SU-DHL-6 (cell line): Measurements from ENCODE around the gene UBE2E3.

Experiments
- H2AFZ ChIP-seq: fragments of 200-600 bp; sonication (generic); 2 replicates; pipeline ENCODE4 v1.6.1; 2014; ENCODE audit warnings: low read depth, mild to moderate bottlenecking, moderate library complexity, mixed read lengths, antibody characterized with exemption, low read length; ENCODE audit not compliant: severe bottlenecking
- H3F3A ChIP-seq: fragments of 200-600 bp; shearing (Covaris generic); 2 replicates; pipeline ENCODE4 v1.6.0; 2016; ENCODE audit warnings: antibody characterized with exemption, mild to moderate bottlenecking; ENCODE audit not compliant: insufficient read depth
- H3K27ac ChIP-seq: fragments of 200-600 bp; sonication (generic); 2 replicates; pipeline ENCODE4 v1.5.1; 2016; ENCODE audit warnings: low read depth, mild to moderate bottlenecking, low read length, moderate library complexity, mixed read lengths
- H3K27me3 ChIP-seq: fragments of 200-600 bp; sonication (generic), shearing (Covaris generic); 2 replicates; pipeline ENCODE4 v1.6.0; 2014; ENCODE audit warnings: mild to moderate bottlenecking, low read length
- H3K36me3 ChIP-seq: fragments of 200-600 bp; sonication (generic); 2 replicates; pipeline ENCODE4 v1.6.1; 2014; ENCODE audit warnings: mild to moderate bottlenecking, low read length, mixed read lengths
- H3K4me2 ChIP-seq: fragments of 300-600, 200-600 bp; shearing (Covaris generic), sonication (generic); 2 replicates; pipeline ENCODE4 v1.6.0; 2014; ENCODE audit warnings: low read length, low read depth, mild to moderate bottlenecking; ENCODE audit not compliant: poor library complexity, severe bottlenecking
- H3K4me3 ChIP-seq: fragments of 200-600 bp; sonication (generic); 2 replicates; pipeline ENCODE4 v1.5.1; 2014; ENCODE audit warnings: antibody characterized with exemption, low read length, mild to moderate bottlenecking, mixed read lengths; ENCODE audit not compliant: insufficient read depth, poor library complexity, severe bottlenecking
- H3K79me2 ChIP-seq: fragments of 200-600 bp; sonication (generic); 2 replicates; pipeline ENCODE4 v1.6.1; 2014; ENCODE audit warnings: mild to moderate bottlenecking, low read length, moderate library complexity; ENCODE audit not compliant: insufficient read depth
- H3K9ac ChIP-seq: fragments of 200-600 bp; sonication (generic); 2 replicates; pipeline ENCODE4 v1.7.0; 2014; ENCODE audit warnings: mild to moderate bottlenecking, low read length
- H3K9me2 ChIP-seq: fragments of 200-600 bp; sonication (generic); replicated peaks from 2 replicates; pipeline ENCODE4 v1.6.1; 2014; ENCODE audit warnings: low read length; ENCODE audit not compliant: insufficient read depth
- H3K9me3 ChIP-seq: fragments of 200-600 bp; sonication (generic); 2 replicates; pipeline ENCODE4 v1.6.1; 2014; ENCODE audit warnings: low read length, mixed read lengths; ENCODE audit not compliant: insufficient read depth
- H4K20me1 ChIP-seq: fragments of 200-600 bp; sonication (generic); 2 replicates; pipeline ENCODE4 v1.6.1; 2014; ENCODE audit warnings: low read depth, mild to moderate bottlenecking, antibody characterized with exemption, low read length, moderate library complexity, mixed read lengths
- CTCF ChIP-seq: fragments of 200-600 bp; sonication (generic); IDR thresholded peaks from one replicate; pipeline ENCODE4 v1.5.1; 2017; ENCODE audit warnings: antibody characterized with exemption, mild to moderate bottlenecking, low read length, moderate library complexity; ENCODE audit not compliant: insufficient read depth, poor library complexity, severe bottlenecking
- EZH2phosphoT487 ChIP-seq: fragments of 200-600 bp; sonication (generic), shearing (Covaris generic); conservative IDR thresholded peaks from 2 replicates; pipeline ENCODE4 v1.6.1; 2018; ENCODE audit warnings: mild to moderate bottlenecking, antibody characterized with exemption, low read length, moderate library complexity, mixed read lengths

The UBE2E3 gene

GRCh38 chr2:180980106-180980942 lies at the start of gene UBE2E3:
Gene UBE2E3 (plus strand): TSS chr2:180980605. CDS start chr2:180982043, 1,438 bp downstream.
- H3K4me2 ChIP-seq, result peak within 1 kb of the TSS; percentile 71

DNA sequence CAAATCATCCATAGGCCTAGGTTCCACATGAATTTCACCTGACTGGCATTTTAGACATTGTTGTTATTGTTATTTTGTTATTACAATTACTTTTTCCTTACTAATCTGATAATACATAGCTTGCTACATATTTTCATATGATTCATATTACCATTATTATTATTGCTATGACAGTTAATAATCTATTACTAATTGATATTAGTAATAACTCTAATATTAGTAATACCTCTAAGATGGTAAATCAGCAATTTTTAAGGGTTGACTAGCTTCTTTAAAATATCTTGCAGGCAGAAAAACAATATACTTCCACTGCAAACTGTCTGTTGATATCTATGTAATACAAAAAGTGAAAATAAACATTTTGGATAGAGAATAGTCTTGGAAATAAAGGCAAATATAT lies 48.6 kb upstream of the UBE2E3 start:
- Histone ChIP-seq H3K27me3 (no peaks in the 10 kb centered on the region), H3K4me2 (no peak overlapping the region), H3F3A (no peaks in the 10 kb centered on the region), H2AFZ (no peak overlapping the region), H3K9me2 (no peaks in the 10 kb centered on the region), H3K79me2 (no peaks in the 10 kb centered on the region), H4K20me1 (no peaks in the 10 kb centered on the region), H3K4me3 (no peak overlapping the region), H3K36me3 (no peaks in the 10 kb centered on the region), H3K9me3 (no peaks in the 10 kb centered on the region), H3K9ac (no peak overlapping the region), H3K27ac (no peak overlapping the region)
- TF ChIP-seq CTCF, result no peak

More at GRCh38 chr2:180980106-180980942, at the start of gene UBE2E3:
- H3K9me3 ChIP-seq, result no peaks in the 10 kb centered on the region
- H3K79me2 ChIP-seq, result peaks cover 17% of the 10 kb centered on the region; the same call in 1 of the 2 replicates
- TF ChIP-seq EZH2phosphoT487, result no peak
- peak; percentile 39 for TF ChIP-seq CTCF
- H3K36me3 ChIP-seq, result peaks cover 28% of the 10 kb centered on the region
- no peaks in the 10 kb centered on the region for H3K27me3 ChIP-seq
- H3K9ac ChIP-seq, result peak within 1 kb of the TSS; percentile 74
- peak within 1 kb of the TSS; percentile 93 for H2AFZ ChIP-seq
- no peaks in the 10 kb centered on the region for H3K9me2 ChIP-seq
- H3K4me3 ChIP-seq, result peak within 1 kb of the TSS; percentile 78
- H3K27ac ChIP-seq, result peak within 1 kb of the TSS; percentile 8
- H4K20me1 ChIP-seq, result no peaks in the 10 kb centered on the region
- H3F3A ChIP-seq, result peaks cover 29% of the 10 kb centered on the region

DNA sequence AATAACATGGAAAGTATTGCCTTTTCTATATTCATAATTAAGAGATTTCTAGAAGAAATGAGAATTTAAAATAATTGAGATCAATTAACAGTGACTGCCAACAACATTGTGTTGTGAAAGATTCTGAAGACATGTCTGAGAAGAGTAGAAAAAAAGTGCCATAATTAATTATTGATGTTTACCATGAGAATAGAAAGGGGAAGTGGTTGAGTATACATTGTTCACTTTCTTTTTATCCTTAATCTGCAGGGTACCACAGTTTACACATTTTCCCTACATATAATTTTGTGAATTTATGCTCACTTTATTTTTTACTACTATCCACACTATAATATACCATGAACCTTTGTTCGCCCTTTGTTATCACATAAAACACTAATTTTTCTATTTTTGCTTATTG lies 47.1 kb upstream of the UBE2E3 start:
- Histone ChIP-seq H3K4me3 (no peak overlapping the region), H3K4me2 (no peak overlapping the region), H4K20me1 (no peaks in the 10 kb centered on the region), H3K79me2 (no peaks in the 10 kb centered on the region), H3K27me3 (no peaks in the 10 kb centered on the region), H3K9me2 (no peaks in the 10 kb centered on the region), H3K27ac (no peak overlapping the region), H3F3A (no peaks in the 10 kb centered on the region), H3K9ac (no peak overlapping the region), H2AFZ (no peak overlapping the region), H3K9me3 (no peaks in the 10 kb centered on the region), H3K36me3 (no peaks in the 10 kb centered on the region)
- TF ChIP-seq EZH2phosphoT487 (no peak), CTCF (no peak)
